ENCODE measurements around the gene PPP2R2B.

PPP2R2B gene

GRCh38 chr5:146553446-146553845 lies 325.1 kb downstream of the PPP2R2B start:
- DNase-seq (ENCODE audit: low read depth, low spot score) = no peak

- DNase-seq (ENCODE audit: low read depth, low spot score) = no peak
These were observed 328.9 kb downstream of the PPP2R2B start for GRCh38 chr5:146549615-146550014.

- DNase-seq (ENCODE audit: low read depth, low spot score) = no peak
These were observed 329.6 kb downstream of the PPP2R2B start for GRCh38 chr5:146548781-146549449.

- DNase-seq (ENCODE audit: low read depth, low spot score) = no peak
These were observed 334.3 kb downstream of the PPP2R2B start for GRCh38 chr5:146544232-146544631.

- peak; percentile 33 for DNase-seq (ENCODE audit: low read depth, low spot score)
These were observed 336.4 kb downstream of the PPP2R2B start for GRCh38 chr5:146541958-146542849.

- DNase-seq (ENCODE audit: low read depth, low spot score) = no peak
These were observed 338.1 kb downstream of the PPP2R2B start for GRCh38 chr5:146540414-146540813.

GRCh38 chr5:146539973-146540372 lies 338.6 kb downstream of the PPP2R2B start:
- DNase-seq (ENCODE audit: low read depth, low spot score) = no peak

GRCh38 chr5:146538432-146538831 lies 340.1 kb downstream of the PPP2R2B start:
- DNase-seq (ENCODE audit: low read depth, low spot score) = no peak

GRCh38 chr5:146533882-146534281 lies 344.7 kb downstream of the PPP2R2B start:
- no peak for DNase-seq (ENCODE audit: low read depth, low spot score)

GRCh38 chr5:146533260-146533857 lies 345.2 kb downstream of the PPP2R2B start:
- peak; percentile 52 for DNase-seq (ENCODE audit: low read depth, low spot score)

Measured in activated CD4-positive, CD25-positive, alpha-beta regulatory T cell treated with anti-CD3 and anti-CD28 coated beads, Interleukin-2, amount 50 U/mL, for 16 hours (primary cell).